ENCODE results near the gene MAGI1.

GRCh38 chr3:65986285-65986684 is 52.4 kb downstream of the MAGI1 start:
- TF ChIP-seq TAF1 (IDR thresholded peaks at IDR 0.05; ENCODE audit: borderline replicate concordance, low read depth, low read length): no peak
- TF ChIP-seq POLR2A (IDR thresholded peaks at IDR 0.05; ENCODE audit: low read depth, low read length): no peak
- no peak for TF ChIP-seq POLR2AphosphoS5 (IDR thresholded peaks at IDR 0.05; ENCODE audit: low read depth, low read length)

Data from GM12892 (cell line).